GM19328 (cell line): Measurements from ENCODE around the gene CDR2L.
"Not testable (repeated sequence)": the region's sequence is repeated elsewhere in the genome, so short reads cannot be mapped to it uniquely, and the experiment has no call there.

ENCODE experiments used
- ATAC-seq: cut with Tn5 transposase; IDR thresholded peaks from one replicate; pipeline ENCODE4 v1.9.1; 2021; ENCODE audit warnings: mild to moderate bottlenecking, moderate library complexity; ENCODE audit not compliant: unreplicated experiment

The CDR2L gene

DNA sequence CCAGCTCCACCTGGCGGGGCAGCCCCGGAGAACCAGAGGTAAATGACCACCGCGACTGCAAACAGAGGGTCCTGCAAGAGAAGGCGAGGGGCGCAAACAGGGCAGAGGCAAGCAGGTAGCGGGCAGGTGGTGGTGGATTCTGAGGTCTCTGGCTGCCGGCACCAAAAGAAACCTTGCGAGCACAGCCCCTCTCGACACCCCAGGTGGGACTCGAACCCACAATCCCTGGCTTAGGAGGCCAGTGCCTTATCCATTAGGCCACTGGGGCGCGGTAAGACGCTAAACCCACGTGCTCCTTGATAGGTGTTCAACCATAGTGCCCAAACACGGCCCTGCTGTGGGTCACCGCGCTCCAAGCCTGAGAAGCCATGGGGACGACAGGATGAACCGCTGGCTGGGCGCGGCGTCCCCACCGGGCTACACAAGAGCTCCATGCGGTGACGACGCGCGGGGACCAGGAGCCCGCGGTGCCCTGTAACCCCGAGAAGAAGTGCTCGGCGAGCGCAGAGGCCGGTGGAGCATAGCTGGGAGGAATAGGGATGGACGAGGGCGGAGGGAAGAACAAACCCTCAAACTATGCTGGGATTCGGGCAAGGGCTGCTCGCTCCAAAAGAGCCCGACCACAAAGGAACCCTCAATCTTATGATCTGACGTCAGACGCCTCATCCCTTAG is 46.9 kb downstream of the CDR2L start:
- peak; percentile 44 for ATAC-seq

DNA sequence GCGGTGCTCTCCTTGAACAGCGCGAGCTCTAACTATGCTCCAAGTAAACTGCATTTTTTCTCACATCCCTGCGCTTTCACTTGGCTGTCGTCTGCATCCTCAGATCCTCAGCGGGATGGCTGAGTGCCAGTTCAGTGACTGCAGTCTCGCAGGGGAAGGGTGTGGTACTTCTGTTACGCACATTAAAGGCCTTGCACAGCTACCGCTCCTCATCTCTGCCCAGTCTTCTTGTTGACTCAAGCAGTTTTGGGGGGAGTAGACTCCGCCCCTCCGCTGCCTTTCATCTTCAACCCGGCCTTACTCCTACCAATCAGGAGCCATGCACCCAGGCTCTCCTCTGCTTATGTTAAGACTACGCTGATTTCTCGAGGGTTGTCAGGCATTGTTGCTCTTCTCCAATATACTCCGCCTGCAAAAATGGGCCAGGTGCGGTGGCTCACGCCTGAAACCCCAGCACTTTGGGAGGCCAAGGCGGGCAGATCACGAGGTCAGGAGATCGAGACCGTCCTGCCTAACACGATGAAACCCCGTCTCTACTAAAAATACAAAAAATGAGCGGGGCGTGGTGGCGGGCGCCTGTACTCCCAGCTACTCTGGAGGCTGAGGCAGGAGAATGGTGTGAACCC is 49.3 kb downstream of the CDR2L start:
- ATAC-seq, result no peak

DNA sequence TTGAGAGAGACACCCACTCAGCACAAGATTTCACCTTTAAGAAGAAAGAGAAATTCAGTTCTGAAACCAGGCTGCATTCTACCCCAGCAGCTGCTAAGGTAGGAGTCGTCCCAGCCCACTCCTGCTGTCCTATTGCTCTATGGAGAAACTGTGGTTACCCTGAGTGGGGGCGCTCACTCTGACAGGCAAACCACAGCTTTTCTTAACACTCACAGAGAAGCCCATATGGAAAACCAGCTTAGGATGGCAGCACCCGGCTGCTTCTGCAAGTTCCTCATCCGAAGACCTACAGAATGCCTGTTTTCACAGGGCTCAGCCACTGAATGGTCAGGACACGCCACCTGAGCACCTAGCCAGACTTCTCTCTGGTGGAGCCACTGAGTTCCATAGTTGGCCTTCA is 51.8 kb downstream of the CDR2L start:
- no peak for ATAC-seq

DNA sequence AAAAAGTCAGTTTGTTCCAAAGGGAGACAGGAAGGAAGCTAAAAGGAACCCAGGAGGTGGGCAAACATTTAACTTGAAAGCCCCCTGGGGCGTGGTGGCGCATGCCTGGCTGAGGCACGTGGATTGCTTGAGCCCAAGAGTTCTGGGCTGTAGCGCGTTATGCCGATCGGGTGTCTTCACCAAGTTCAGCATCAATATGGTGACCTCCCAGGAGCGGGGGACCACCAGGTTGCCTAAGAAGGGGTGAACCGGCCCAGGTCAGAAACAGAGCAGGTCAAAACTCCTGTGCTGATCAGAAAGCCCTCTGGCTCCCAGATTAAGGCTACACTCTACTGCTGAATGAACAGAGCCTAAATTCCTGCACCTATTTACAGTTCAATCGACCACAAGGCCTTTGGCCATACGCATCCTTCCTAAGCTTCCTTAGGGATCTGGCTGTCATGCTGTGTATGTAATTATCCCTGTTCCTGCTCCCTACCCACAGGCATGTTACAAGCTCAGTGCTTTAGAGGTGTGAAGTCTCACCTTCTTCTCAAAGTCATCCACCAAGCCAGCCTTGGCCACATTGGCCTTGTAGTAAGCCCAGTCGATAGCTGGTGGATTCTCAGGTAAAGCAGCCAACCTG is 54.3 kb downstream of the CDR2L start:
- no peak for ATAC-seq

DNA sequence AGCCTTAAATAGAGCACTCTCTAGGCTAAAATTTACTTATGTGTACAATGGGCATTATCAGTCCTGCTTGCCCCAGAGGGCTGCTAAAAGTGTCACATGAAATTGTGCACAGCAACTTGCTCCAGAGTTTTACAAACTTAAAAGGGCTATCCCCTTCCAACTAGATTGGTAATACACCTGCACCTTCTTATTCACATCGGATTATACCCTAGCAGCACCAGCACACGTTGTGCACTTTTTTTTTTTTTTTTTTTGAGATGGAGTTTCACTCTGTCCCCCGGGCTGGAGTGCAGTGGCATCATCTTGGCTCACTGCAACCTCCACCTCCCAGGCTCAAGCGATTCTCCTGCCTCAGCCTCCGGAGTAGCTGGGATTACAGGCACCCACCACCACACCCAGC is 56.4 kb downstream of the CDR2L start:
- ATAC-seq, result not testable (repeated sequence)

DNA sequence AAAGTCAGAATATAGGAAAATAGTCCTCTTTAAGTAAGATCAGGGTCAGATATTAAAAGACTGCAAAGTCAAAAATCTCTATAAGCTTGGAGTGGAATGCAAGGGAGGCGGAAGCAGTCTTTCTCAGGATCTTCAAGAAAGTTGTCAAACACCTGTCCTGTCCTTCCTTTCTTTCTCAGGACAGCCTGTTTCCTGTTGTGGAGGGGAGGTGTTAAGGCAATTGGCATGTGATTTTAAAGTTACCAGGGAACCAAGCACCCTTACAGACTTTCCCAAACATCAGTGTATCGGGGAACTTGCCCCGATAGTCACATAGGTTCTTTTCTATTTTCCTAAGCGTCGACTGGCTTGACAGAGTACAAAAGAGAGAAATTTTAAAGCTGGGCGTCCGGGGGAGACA is 57.3 kb downstream of the CDR2L start:
- no peak for ATAC-seq

DNA sequence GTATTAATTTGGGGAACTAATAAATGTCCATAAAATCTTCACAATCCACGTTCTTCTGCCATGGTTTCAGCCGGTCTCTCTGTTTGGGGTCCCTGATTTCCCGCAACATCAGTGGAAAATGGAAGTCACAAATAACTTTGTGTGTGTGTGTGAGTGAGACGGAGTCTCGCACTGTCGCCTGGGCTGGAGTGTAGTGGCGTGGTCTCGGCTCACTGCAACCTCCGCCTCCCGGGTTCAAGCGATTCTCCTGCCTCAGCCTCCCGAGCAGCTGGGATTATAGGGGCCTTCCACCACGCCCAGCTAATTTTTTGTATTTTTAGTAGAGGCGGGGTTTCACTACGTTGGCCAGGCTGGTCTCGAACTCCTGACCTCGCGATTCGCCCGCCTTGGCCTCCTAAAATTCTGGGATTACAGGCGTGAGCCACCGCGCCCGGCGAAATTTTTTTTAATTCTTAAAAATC is 58.5 kb downstream of the CDR2L start:
- not testable (repeated sequence) for ATAC-seq

DNA sequence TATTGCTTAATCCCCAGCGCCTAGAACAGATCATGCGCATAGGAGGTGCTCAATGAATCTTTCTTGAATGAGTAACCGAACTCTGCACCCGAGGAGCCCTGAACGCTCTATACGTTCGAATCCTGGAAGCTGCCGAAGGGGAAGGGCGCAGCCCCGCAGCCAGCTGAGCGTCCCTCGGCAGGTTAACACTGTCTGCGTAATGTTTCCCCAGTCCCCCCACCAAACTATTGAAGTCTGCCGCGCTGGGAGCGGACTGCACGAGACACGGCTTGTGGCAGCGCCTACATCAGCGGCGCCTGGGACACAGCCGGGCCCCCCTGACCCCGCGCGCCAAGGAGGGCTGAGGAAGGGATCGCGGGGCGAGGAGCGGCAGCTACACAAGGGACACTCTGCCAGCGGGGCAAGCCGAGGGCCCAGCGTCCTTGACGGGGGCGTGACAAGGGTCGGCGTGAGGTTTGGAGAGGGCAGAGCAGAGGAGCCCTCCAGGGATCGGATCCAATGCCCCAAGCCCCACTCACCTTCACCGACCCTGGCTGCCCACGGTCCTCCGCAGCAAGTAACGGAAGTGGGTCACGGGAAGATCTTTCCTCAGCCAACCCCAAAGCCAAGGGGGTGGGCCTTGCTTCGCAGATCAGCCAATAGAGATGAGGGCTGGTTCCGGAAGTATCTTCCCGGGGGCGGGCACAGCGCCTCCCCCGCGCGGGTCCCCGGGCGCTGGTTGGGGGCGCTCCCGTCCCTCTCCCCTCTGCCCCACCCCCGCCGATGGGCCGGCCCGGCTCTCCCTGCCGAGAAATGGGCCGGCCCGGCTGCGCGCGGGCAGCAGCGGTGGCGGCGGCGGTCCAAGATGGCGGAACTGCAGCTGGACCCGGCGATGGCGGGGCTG is 59.2 kb downstream of the CDR2L start, which contains the start of the genes ATP5PD and KCTD2:
Gene ATP5PD (minus strand): TSS at position 563 of the 883 bp plus-strand sequence. CDS start 4,319 bp downstream, outside the sequence.
Gene KCTD2 (plus strand): TSS at position 819 of the 883 bp plus-strand sequence. CDS start 26 bp downstream, at position 845.
- ATAC-seq, result peak; percentile 94

DNA sequence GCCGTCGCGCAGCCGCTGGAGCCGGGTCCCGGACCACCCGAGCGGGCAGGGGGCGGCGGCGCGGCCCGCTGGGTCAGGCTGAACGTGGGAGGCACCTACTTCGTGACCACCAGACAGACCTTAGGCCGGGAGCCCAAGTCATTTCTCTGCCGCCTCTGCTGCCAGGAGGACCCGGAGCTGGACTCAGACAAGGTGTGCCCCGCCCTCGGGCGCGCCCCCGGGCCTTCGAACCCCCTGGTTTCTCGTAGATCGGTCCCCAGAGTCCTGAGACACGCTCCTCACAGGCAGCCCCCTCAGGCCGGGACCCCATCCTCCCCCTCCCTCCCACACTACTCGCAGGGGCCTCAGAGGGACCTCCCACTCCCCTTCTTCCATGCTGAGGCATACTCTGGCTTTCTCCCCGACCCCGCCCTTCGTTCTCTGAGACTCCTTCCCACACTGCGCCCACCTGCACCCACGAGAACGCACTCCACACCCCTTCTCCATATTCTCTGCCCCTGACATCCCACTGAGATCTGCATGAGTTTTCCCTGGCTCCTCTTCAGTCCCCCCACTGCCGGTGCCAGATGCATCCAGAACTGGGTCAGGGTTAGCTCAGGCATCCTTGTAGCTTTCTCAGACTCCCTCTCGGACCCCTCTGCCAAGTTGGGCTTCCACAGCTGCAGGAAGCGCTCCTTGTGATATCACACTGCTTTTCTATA is 60.1 kb downstream of the CDR2L start:
- ATAC-seq, result peak; percentile 7

DNA sequence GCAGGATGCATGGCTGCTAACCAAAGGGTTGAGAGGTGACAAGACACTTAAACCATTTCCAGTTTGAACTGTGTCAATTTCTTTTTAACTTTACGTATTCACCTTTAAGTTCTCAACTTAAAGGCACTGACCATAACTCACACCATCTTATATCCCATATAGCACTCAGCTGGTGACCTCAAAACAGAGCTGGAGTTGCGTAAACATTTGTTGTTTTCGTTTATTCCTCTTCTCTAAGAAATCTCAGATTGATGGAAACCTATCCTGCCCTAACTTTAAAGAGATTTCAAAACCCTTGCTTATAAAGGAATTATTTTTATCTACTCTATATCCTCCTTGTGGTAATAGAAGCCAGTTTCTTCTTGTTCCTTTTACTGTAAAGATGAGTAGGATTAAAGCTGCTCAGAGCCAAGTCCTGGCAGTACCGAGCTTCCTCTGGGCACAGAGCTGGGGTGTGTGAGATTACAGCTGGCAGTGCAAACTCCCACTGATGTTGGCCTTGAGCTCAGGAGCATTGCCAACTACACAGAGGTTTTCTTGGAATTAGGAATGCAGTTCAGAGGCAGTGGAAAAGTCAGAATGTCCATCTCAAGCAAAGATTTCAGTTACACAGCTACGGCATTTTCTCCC is 60.9 kb downstream of the CDR2L start:
- no peak for ATAC-seq

DNA sequence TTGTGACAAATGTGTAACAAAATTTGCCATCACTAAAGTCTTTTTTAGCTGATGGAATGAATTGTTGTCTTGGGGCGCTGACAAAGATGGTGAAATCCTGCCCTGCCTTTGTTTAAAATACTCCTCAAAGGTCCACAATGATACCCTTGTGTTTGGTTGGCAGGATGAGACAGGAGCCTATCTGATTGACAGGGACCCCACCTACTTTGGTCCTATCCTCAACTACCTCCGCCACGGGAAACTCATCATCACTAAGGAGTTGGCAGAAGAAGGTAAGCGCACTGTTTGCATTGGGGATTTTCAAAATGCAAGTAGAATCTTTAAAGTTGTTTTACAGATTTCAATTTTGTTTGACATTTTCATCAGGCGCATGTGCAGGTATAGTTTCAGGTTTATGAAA is 61.6 kb downstream of the CDR2L start:
- ATAC-seq, result no peak

DNA sequence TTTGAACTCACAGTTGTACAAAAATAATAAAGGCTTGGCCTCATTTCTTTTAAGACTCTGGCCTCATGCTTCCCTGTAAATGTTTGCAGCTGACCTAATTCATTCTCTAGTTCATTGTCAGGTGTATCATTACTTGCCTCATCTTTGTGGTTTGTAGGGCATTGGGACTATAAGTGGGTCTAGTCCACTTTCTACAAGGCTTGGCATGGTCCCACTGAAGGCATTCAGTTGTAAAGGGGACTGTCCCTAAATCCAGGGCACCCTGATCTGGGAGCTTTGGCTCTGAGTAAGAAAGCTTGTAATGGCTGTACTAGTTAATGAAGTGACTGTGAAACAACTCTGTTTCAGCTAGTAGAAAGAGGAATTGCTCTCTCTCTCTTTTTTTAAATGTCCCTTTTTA is 62.3 kb downstream of the CDR2L start:
- ATAC-seq, result no peak

DNA sequence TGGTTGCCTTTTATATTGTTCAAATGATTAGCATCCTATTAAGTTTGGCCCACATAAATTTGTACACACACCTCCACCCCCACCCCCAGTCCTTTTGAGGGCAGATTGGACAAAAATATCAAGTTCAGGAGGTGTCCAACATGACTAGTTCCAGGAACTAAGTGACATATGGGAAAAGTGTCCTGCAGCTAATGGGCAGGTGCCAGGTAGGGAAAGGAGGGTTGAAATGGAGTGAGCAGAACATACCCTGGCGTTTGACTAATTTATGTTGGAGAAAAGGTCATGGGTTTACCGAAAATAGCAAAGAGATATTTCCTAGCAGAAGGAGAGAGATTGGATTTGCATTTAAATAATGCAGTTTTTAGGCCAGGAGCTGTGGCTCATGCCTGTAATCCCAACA is 64.5 kb downstream of the CDR2L start:
- ATAC-seq, result no peak
